Activated naive CD4-positive, alpha-beta T cell treated with anti-CD3 and anti-CD28 coated beads, Interleukin-2, amount 50 U/mL, for 72 hours (primary cell): Measurements from ENCODE around the gene ZNF345. TPM values are rescaled to one million over a fixed set of nuclear protein-coding genes. Genes with fewer than 3 reads are reported as not detected.

Source experiments
- ATAC-seq, 2 donors: fragments of 150-1000 bp; cut with Tn5 transposase; 2 replicates each; pipeline ENCODE4 v1.10.0; 2021; ENCODE audit warnings: mild to moderate bottlenecking in 2 of 2, moderate library complexity in 2 of 2
- DNase-seq, 2 donors: peaks; one replicate each; pipeline ENCODE4 v3.0.0; 2021 to 2022; ENCODE audit warnings: low spot score in 2 of 2
- H3K27ac Mint-ChIP-seq, 2 donors: one replicate each; pipeline ENCODE4 v1.8.0; 2022; ENCODE audit warnings: mild to moderate bottlenecking in 2 of 2, mixed read lengths in 2 of 2
- H3K36me3 Mint-ChIP-seq, 2 donors: one replicate each; pipeline ENCODE4 v1.8.0; 2022; ENCODE audit warnings: mixed read lengths in 2 of 2
- H3K9me3 Mint-ChIP-seq, 2 donors: one replicate each; pipeline ENCODE4 v1.8.0; 2022; ENCODE audit warnings: mixed read lengths in 2 of 2
- total RNA-seq, 2 donors: library from RNA; stranded (reverse); gene quantifications; one replicate each; pipeline ENCODE4 v1.2.3, GENCODE V29; 2022

ZNF345 gene
- total RNA-seq, 2 donors from 2014 or later = 4.3 to 5.7 TPM

- no peak for DNase-seq
- Mint-ChIP-seq H3K27ac (no peak overlapping the region), H3K36me3 (peaks cover 82 to 85% of the 10 kb centered on the region in 2 donors), H3K9me3 (peaks cover 61 to 64% of the 10 kb centered on the region in 2 donors)
- no peak for ATAC-seq
Measured at GRCh38 chr19:36891768-36892357, 41.2 kb downstream of the ZNF345 start.

- H3K36me3 Mint-ChIP-seq = peaks cover 89 to 93% of the 10 kb centered on the region in 2 donors
- H3K9me3 Mint-ChIP-seq = peaks cover 64% of the 10 kb centered on the region in 2 donors
- ATAC-seq (no peak), DNase-seq (no peak)
- no peak overlapping the region for H3K27ac Mint-ChIP-seq
Measured at GRCh38 chr19:36894849-36895383, 44.2 kb downstream of the ZNF345 start.

DNA sequence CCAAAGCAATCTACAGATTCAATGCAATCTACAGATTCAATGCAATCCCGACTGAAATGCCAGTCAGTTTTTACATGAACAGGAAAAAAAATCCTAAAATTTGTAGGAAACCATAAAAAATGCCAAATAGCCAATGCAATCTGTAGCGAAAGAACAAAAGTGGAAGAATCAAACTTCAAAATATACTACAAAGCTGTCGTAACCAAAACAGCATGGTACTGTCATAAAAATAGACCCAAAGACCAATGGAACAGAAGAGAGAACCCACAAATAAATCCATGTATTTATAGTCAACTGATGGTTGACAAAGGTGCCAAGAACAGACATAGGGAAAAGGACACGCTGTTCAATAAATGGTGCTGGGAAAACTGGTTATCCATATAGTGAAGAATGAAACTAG is 47.7 kb downstream of the ZNF345 start:
- H3K27ac Mint-ChIP-seq = no peak overlapping the region
- peaks cover 44 to 51% of the 10 kb centered on the region in 2 donors for H3K9me3 Mint-ChIP-seq
- no peak for ATAC-seq
- H3K36me3 Mint-ChIP-seq = peaks cover 81 to 92% of the 10 kb centered on the region in 2 donors
- DNase-seq = no peak

- H3K9me3 Mint-ChIP-seq = peaks cover 9 to 37% of the 10 kb centered on the region in 2 donors
- peak; percentile 95 to 98 for ATAC-seq
Measured at GRCh38 chr19:36915992-36916830, 65.5 kb downstream of the ZNF345 start, which contains the start of the genes ZNF568 and ZNF829. Gene ZNF568 (plus strand): TSS chr19:36916332. CDS start chr19:36922771, 6,439 bp downstream. Gene ZNF829 (minus strand): TSS chr19:36916291. CDS start chr19:36915167, 1,124 bp downstream.

GRCh38 chr19:36916991-36917390 is 66.3 kb downstream of the ZNF345 start:
- ATAC-seq = no peak
- Mint-ChIP-seq H3K9me3 (peaks cover 8 to 37% of the 10 kb centered on the region in 2 donors), H3K36me3 (peaks cover 58 to 89% of the 10 kb centered on the region in 2 donors), H3K27ac (peak overlapping the region; percentile 93 to 96)
- DNase-seq = no peak

More at GRCh38 chr19:36915992-36916830, 65.5 kb downstream of the ZNF345 start, which contains the start of the genes ZNF568 and ZNF829:
- Mint-ChIP-seq H3K36me3 (peaks cover 60 to 90% of the 10 kb centered on the region in 2 donors), H3K27ac (peak within 1 kb of the TSS; percentile 93 to 96)
- peak; percentile 87 to 89 for DNase-seq

GRCh38 chr19:36918090-36918489 is 67.4 kb downstream of the ZNF345 start:
- ATAC-seq (no peak), DNase-seq (no peak)
- H3K9me3 Mint-ChIP-seq = peaks cover 9 to 34% of the 10 kb centered on the region in 2 donors
- no peak overlapping the region for H3K27ac Mint-ChIP-seq
- peaks cover 66 to 89% of the 10 kb centered on the region in 2 donors for H3K36me3 Mint-ChIP-seq

Other genes with a start within 250 kb of the ZNF345 start
- 10 to 100 TPM in 1 of 2 donors, 1 to 10 TPM in 1; 3.8 to 13.0 TPM for gene ZNF382, start 245.6 kb upstream of the ZNF345 start, total RNA-seq
- 1 to 10 TPM; 3.2 to 4.8 TPM for gene ZNF461, start 184.0 kb upstream of the ZNF345 start, total RNA-seq
- gene ZNF567, start 163.3 kb upstream of the ZNF345 start, total RNA-seq = 1 to 10 TPM; 5.4 to 7.4 TPM
- 10 to 100 TPM in 1 of 2 donors, 1 to 10 TPM in 1; 8.0 to 40.7 TPM for gene ZNF850, start 78.1 kb upstream of the ZNF345 start, total RNA-seq
- gene ZNF790, start 12.5 kb upstream of the ZNF345 start, total RNA-seq = 1 to 10 TPM; 4.6 to 8.0 TPM
- gene ZNF829, start 65.4 kb downstream of the ZNF345 start, total RNA-seq = 1 to 10 TPM; 3.4 to 4.9 TPM
- 1 to 10 TPM; 4.5 to 8.9 TPM for gene ZNF568, start 65.5 kb downstream of the ZNF345 start, total RNA-seq
- 10 to 100 TPM in 1 of 2 donors, 1 to 10 TPM in 1; 8.5 to 14.2 TPM for gene ZNF420, start 227.6 kb downstream of the ZNF345 start, total RNA-seq